Measurements from ENCODE around the gene LY6G5B. TPM values are rescaled to one million over a fixed set of nuclear protein-coding genes. Genes with fewer than 3 reads are reported as not detected.

Gene LY6G5B
- total and polyA plus RNA-seq, 2 experiments from 2014 or later: 7.9 to 8.4 TPM

DNA sequence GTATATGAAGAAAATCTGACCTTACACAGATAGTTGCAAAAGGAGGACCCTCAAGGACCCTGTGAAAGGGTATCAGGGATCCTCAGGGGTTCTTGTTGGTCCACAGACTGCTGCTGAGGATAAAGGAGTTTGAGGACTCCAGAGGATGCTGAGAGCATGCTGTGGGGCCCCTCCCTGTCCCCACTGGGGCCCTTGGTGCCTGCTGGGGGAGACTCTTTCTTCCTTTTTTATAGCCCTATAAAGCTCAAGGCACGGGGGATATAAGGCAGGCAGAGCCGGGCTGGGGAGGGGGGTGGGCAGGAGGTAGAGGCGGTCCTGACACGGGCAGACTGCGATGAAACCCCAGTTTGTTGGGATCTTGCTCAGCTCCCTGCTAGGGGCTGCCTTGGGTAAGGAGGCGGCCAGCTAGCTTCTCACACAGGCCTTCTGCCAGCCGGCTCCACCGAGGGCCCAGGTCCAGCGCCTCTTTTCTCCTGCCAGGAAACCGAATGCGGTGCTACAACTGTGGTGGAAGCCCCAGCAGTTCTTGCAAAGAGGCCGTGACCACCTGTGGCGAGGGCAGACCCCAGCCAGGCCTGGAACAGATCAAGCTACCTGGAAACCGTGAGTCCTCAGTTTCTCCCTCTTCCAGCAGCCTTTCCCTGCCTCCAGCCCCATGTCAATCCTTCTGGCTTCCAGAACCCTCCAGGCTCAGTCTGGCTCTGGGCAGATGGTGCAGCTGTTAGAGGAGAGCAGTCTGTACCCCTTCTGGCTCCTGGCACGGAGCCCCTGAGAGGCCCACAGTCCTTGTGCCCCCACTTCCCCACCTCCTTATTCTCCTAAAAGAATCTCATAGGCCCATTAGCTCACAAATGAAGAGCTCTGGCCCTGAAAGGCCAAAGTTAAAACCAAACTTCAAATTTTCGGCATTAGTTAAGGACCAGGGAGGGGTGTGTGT lies 45.5 kb downstream of the LY6G5B start, which contains the start of gene LY6G6D (continued):
- TF ChIP-seq NANOG (IDR thresholded peaks at IDR 0.05; ENCODE audit: borderline replicate concordance): no peak
- no peak for TF ChIP-seq JUNB (IDR thresholded peaks at IDR 0.05; ENCODE audit: unreplicated experiment)
- TF ChIP-seq STAT1 (IDR thresholded peaks at IDR 0.05; ENCODE audit: unreplicated experiment): no peak
- no peak for TF ChIP-seq EZH2 (IDR thresholded peaks at IDR 0.05; ENCODE audit: low read depth, unreplicated experiment)

DNA sequence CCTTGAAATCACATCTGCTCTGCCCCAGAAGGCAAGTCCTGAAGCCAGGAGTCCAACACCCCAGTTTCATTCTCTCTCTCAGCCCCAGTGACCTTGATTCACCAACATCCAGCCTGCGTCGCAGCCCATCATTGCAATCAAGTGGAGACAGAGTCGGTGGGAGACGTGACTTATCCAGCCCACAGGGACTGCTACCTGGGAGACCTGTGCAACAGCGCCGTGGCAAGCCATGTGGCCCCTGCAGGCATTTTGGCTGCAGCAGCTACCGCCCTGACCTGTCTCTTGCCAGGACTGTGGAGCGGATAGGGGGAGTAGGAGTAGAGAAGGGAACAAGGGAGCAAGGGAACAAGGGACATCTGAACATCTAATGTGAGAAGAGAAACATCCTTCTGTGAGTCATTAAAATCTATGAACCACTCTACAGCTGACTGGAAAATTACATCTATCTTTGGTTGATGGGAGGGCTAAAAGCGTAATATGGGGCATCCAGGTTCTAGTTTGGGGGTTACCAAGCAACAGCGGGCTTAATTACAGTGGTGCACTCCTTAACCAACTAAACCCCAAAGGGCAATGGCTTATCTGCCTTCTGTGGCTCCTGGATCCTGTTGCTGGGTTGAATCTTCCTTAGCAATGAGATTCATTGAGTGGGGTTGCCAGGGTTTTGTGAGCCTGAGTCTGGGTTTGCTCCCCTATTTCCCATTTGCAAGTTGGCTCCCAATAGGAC lies 47.9 kb downstream of the LY6G5B start:
- peaks cover 34% of the 10 kb centered on the region for H3K4me1 ChIP-seq (ENCODE audit: insufficient read depth)
- peak overlapping the region; percentile 10 for H3K27ac Mint-ChIP-seq
- no peak overlapping the region for H3K4me3 ChIP-seq
- no peaks in the 10 kb centered on the region for H4K20me1 ChIP-seq (replicated peaks; ENCODE audit: insufficient read depth)
- peak overlapping the region; percentile 72 for H2AFZ ChIP-seq
- peak; percentile 83 for DNase-seq (ENCODE audit: low spot score)
- TF ChIP-seq EZH2 (IDR thresholded peaks at IDR 0.05; ENCODE audit: low read depth, unreplicated experiment): no peak
- TF ChIP-seq EZH2phosphoT487 (IDR thresholded peaks at IDR 0.05; ENCODE audit: unreplicated experiment): no peak
- no peak for TF ChIP-seq JUNB (IDR thresholded peaks at IDR 0.05; ENCODE audit: unreplicated experiment)
- TF ChIP-seq NANOG (IDR thresholded peaks at IDR 0.05; ENCODE audit: borderline replicate concordance): no peak
- TF ChIP-seq, protein P1, sequence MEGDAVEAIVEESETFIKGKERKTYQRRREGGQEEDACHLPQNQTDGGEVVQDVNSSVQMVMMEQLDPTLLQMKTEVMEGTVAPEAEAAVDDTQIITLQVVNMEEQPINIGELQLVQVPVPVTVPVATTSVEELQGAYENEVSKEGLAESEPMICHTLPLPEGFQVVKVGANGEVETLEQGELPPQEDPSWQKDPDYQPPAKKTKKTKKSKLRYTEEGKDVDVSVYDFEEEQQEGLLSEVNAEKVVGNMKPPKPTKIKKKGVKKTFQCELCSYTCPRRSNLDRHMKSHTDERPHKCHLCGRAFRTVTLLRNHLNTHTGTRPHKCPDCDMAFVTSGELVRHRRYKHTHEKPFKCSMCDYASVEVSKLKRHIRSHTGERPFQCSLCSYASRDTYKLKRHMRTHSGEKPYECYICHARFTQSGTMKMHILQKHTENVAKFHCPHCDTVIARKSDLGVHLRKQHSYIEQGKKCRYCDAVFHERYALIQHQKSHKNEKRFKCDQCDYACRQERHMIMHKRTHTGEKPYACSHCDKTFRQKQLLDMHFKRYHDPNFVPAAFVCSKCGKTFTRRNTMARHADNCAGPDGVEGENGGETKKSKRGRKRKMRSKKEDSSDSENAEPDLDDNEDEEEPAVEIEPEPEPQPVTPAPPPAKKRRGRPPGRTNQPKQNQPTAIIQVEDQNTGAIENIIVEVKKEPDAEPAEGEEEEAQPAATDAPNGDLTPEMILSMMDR (conservative IDR thresholded peaks at IDR 0.05; ENCODE audit: low read depth in 2 of 2): peak; percentile 64 to 67
- TF ChIP-seq CREB1 (CRISPR knock-in tag; IDR thresholded peaks at IDR 0.05; ENCODE audit: low read depth): peak; percentile 48
- TF ChIP-seq POLR2AphosphoS5 (IDR thresholded peaks at IDR 0.05; ENCODE audit: low read depth): no peak
- TF ChIP-seq ZNF331 (CRISPR knock-in tag; IDR thresholded peaks at IDR 0.05; ENCODE audit: low read depth): no peak
- no peaks in the 10 kb centered on the region for H3K36me3 ChIP-seq (ENCODE audit: insufficient read depth)
- peaks cover 39% of the 10 kb centered on the region for H3K4me1 Mint-ChIP-seq
- no peaks in the 10 kb centered on the region for H3F3A ChIP-seq (replicated peaks; ENCODE audit: low read depth)
- H3K4me2 ChIP-seq: peak overlapping the region; percentile 19
- H3K27me3 Mint-ChIP-seq (ENCODE audit: insufficient read depth, low read depth, poor library complexity): peaks cover 19% of the 10 kb centered on the region
- H3K79me2 ChIP-seq (replicated peaks; ENCODE audit: insufficient read depth): no peaks in the 10 kb centered on the region
- no peaks in the 10 kb centered on the region for H3K9me2 ChIP-seq (ENCODE audit: insufficient read depth)
- no peak overlapping the region for H3K27ac ChIP-seq (ENCODE audit: low read depth)
- no peaks in the 10 kb centered on the region for H3K27me3 ChIP-seq (ENCODE audit: insufficient read depth)
- no peaks in the 10 kb centered on the region for H3K9me3 Mint-ChIP-seq
- ATAC-seq: peak; percentile 82
- H3K4me3 Mint-ChIP-seq: no peak overlapping the region; the same call in 2 of the 3 replicates
- no peaks in the 10 kb centered on the region; the same call in 2 of the 3 replicates for H3K36me3 Mint-ChIP-seq (ENCODE audit: low read depth)

DNA sequence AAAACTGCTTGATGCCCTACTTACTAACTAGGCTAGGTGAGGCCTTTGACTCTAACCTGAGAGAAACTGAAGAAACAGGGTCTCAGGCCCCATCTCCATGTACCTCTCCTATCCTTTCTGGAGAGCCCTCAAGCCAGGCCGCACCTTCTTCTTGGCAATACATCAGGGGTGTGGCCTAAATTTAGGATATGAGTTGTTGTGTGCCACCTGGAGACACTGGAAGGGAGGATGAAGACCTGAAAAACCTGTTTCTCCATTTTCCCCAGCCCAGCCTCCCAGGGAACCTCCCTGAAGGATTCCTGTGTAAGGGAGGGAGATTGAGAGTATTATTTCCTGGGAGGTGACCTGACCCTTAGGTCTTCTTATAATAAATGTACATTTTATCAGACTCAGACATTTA lies 48.5 kb downstream of the LY6G5B start:
- H3K27ac Mint-ChIP-seq: no peak overlapping the region
- ATAC-seq: peak; percentile 10
- TF ChIP-seq, protein P2, sequence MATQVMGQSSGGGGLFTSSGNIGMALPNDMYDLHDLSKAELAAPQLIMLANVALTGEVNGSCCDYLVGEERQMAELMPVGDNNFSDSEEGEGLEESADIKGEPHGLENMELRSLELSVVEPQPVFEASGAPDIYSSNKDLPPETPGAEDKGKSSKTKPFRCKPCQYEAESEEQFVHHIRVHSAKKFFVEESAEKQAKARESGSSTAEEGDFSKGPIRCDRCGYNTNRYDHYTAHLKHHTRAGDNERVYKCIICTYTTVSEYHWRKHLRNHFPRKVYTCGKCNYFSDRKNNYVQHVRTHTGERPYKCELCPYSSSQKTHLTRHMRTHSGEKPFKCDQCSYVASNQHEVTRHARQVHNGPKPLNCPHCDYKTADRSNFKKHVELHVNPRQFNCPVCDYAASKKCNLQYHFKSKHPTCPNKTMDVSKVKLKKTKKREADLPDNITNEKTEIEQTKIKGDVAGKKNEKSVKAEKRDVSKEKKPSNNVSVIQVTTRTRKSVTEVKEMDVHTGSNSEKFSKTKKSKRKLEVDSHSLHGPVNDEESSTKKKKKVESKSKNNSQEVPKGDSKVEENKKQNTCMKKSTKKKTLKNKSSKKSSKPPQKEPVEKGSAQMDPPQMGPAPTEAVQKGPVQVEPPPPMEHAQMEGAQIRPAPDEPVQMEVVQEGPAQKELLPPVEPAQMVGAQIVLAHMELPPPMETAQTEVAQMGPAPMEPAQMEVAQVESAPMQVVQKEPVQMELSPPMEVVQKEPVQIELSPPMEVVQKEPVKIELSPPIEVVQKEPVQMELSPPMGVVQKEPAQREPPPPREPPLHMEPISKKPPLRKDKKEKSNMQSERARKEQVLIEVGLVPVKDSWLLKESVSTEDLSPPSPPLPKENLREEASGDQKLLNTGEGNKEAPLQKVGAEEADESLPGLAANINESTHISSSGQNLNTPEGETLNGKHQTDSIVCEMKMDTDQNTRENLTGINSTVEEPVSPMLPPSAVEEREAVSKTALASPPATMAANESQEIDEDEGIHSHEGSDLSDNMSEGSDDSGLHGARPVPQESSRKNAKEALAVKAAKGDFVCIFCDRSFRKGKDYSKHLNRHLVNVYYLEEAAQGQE (IDR thresholded peaks at IDR 0.05; ENCODE audit: unreplicated experiment): no peak
- TF ChIP-seq ZNF331 (CRISPR knock-in tag; IDR thresholded peaks at IDR 0.05; ENCODE audit: low read depth) (no peak), STAT1 (IDR thresholded peaks at IDR 0.05; ENCODE audit: unreplicated experiment) (no peak), ZNF114 (CRISPR knock-in tag; IDR thresholded peaks at IDR 0.05) (no peak), NANOG (IDR thresholded peaks at IDR 0.05; ENCODE audit: borderline replicate concordance) (no peak), CREB1 (CRISPR knock-in tag; IDR thresholded peaks at IDR 0.05; ENCODE audit: low read depth) (no peak), JUNB (IDR thresholded peaks at IDR 0.05; ENCODE audit: unreplicated experiment) (no peak)
- TF ChIP-seq, protein P3, sequence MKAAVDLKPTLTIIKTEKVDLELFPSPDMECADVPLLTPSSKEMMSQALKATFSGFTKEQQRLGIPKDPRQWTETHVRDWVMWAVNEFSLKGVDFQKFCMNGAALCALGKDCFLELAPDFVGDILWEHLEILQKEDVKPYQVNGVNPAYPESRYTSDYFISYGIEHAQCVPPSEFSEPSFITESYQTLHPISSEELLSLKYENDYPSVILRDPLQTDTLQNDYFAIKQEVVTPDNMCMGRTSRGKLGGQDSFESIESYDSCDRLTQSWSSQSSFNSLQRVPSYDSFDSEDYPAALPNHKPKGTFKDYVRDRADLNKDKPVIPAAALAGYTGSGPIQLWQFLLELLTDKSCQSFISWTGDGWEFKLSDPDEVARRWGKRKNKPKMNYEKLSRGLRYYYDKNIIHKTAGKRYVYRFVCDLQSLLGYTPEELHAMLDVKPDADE (IDR thresholded peaks at IDR 0.05): no peak

More for the DNA sequence above, 48.5 kb downstream of the LY6G5B start:
- no peak overlapping the region; the same call in 2 of the 3 replicates for H3K4me3 Mint-ChIP-seq
- H3K4me1 Mint-ChIP-seq: peaks cover 35% of the 10 kb centered on the region
- peak; percentile 67 for DNase-seq (ENCODE audit: low spot score)
- H3K4me2 ChIP-seq: peak overlapping the region; percentile 19
- no peak overlapping the region for H3K27ac ChIP-seq (ENCODE audit: low read depth)
- H4K20me1 ChIP-seq (replicated peaks; ENCODE audit: insufficient read depth): no peaks in the 10 kb centered on the region
- H3K4me1 ChIP-seq (ENCODE audit: insufficient read depth): peaks cover 31% of the 10 kb centered on the region
- H3K9me2 ChIP-seq (ENCODE audit: insufficient read depth): no peaks in the 10 kb centered on the region
- peak overlapping the region; percentile 5; the same call in 1 of the 2 replicates for H2AFZ ChIP-seq
- no peaks in the 10 kb centered on the region for H3K9me3 Mint-ChIP-seq
- no peaks in the 10 kb centered on the region for H3K79me2 ChIP-seq (replicated peaks; ENCODE audit: insufficient read depth)
- peaks cover 19% of the 10 kb centered on the region for H3K27me3 Mint-ChIP-seq (ENCODE audit: insufficient read depth, low read depth, poor library complexity)
- H3K36me3 Mint-ChIP-seq (ENCODE audit: low read depth): no peaks in the 10 kb centered on the region; the same call in 2 of the 3 replicates
- H3K27me3 ChIP-seq (ENCODE audit: insufficient read depth): no peaks in the 10 kb centered on the region
- no peaks in the 10 kb centered on the region for H3F3A ChIP-seq (replicated peaks; ENCODE audit: low read depth)
- H3K4me3 ChIP-seq: no peak overlapping the region
- no peaks in the 10 kb centered on the region for H3K36me3 ChIP-seq (ENCODE audit: insufficient read depth)

Data from GM23338 (cell line).